Measurements from ENCODE around the gene WDFY4. TPM values are rescaled to one million over a fixed set of nuclear protein-coding genes. Genes with fewer than 3 reads are reported as not detected.

Gene WDFY4
- total RNA-seq, 2 donors from 2014 or later: not detected

GRCh38 chr10:48944171-48944570 is 259.5 kb downstream of the WDFY4 start:
- H3K4me1 Mint-ChIP-seq: peaks cover 3% of the 10 kb centered on the region
- no peak for TF ChIP-seq CTCF (conservative IDR thresholded peaks at IDR 0.05)
- Histone ChIP-seq H3K4me3 (ENCODE audit: low read length) (no peak overlapping the region), H3K9me3 (ENCODE audit: control insufficient read depth, low read length) (no peaks in the 10 kb centered on the region), H3K27ac (ENCODE audit: low read depth, low read length) (no peak overlapping the region), H3K36me3 (ENCODE audit: control insufficient read depth, insufficient read depth, low read length) (no peaks in the 10 kb centered on the region), H3K27me3 (ENCODE audit: control insufficient read depth, insufficient read depth, low read length, poor library complexity, severe bottlenecking) (no peaks in the 10 kb centered on the region), H3K9ac (ENCODE audit: extremely low read depth, low read length, poor library complexity, severe bottlenecking) (no peak overlapping the region), H3K4me1 (ENCODE audit: control insufficient read depth, insufficient read depth, low read length) (no peaks in the 10 kb centered on the region)
- WGBS, 2 experiments (ENCODE audit: insufficient coverage in 1 of 2, insufficient read length in 1 of 2): 93 to 95% methylated on average over 3 of the region's 3 CpGs
- H3K9me3 Mint-ChIP-seq: no peaks in the 10 kb centered on the region
- no peak overlapping the region for H3K27ac Mint-ChIP-seq
- H3K36me3 Mint-ChIP-seq (ENCODE audit: low read depth): no peaks in the 10 kb centered on the region
- no peak overlapping the region for H3K4me3 Mint-ChIP-seq
- DNase-seq: no peak
- H3K27me3 Mint-ChIP-seq (ENCODE audit: insufficient read depth): peaks cover 2% of the 10 kb centered on the region

GRCh38 chr10:48945441-48946130 is 260.9 kb downstream of the WDFY4 start:
- Histone ChIP-seq H3K27me3 (ENCODE audit: control insufficient read depth, insufficient read depth, low read length, poor library complexity, severe bottlenecking) (no peaks in the 10 kb centered on the region), H3K9me3 (ENCODE audit: control insufficient read depth, low read length) (no peaks in the 10 kb centered on the region), H3K27ac (ENCODE audit: low read depth, low read length) (no peak overlapping the region), H3K36me3 (ENCODE audit: control insufficient read depth, insufficient read depth, low read length) (no peaks in the 10 kb centered on the region), H3K9ac (ENCODE audit: extremely low read depth, low read length, poor library complexity, severe bottlenecking) (no peak overlapping the region), H3K4me1 (ENCODE audit: control insufficient read depth, insufficient read depth, low read length) (no peaks in the 10 kb centered on the region), H3K4me3 (ENCODE audit: low read length) (no peak overlapping the region)
- no peak for DNase-seq
- no peak overlapping the region for H3K4me3 Mint-ChIP-seq
- H3K4me1 Mint-ChIP-seq: peaks cover 3% of the 10 kb centered on the region
- no peaks in the 10 kb centered on the region for H3K9me3 Mint-ChIP-seq
- no peak for TF ChIP-seq CTCF (conservative IDR thresholded peaks at IDR 0.05)
- H3K36me3 Mint-ChIP-seq (ENCODE audit: low read depth): no peaks in the 10 kb centered on the region
- no peak overlapping the region for H3K27ac Mint-ChIP-seq
- WGBS, 2 experiments (ENCODE audit: insufficient coverage in 1 of 2, insufficient read length in 1 of 2): 83 to 90% methylated on average over 5 to 6 of the region's 6 CpGs
- H3K27me3 Mint-ChIP-seq (ENCODE audit: insufficient read depth): peaks cover 2% of the 10 kb centered on the region

- no peak for DNase-seq
- Histone ChIP-seq H3K27me3 (ENCODE audit: control insufficient read depth, insufficient read depth, low read length, poor library complexity, severe bottlenecking) (no peaks in the 10 kb centered on the region), H3K36me3 (ENCODE audit: control insufficient read depth, insufficient read depth, low read length) (no peaks in the 10 kb centered on the region), H3K9me3 (ENCODE audit: control insufficient read depth, low read length) (no peaks in the 10 kb centered on the region), H3K27ac (ENCODE audit: low read depth, low read length) (no peak overlapping the region), H3K9ac (ENCODE audit: extremely low read depth, low read length, poor library complexity, severe bottlenecking) (no peak overlapping the region), H3K4me1 (ENCODE audit: control insufficient read depth, insufficient read depth, low read length) (no peaks in the 10 kb centered on the region), H3K4me3 (ENCODE audit: low read length) (no peak overlapping the region)
- Mint-ChIP-seq H3K4me1 (peaks cover 4% of the 10 kb centered on the region), H3K4me3 (no peak overlapping the region), H3K9me3 (no peaks in the 10 kb centered on the region), H3K27me3 (ENCODE audit: insufficient read depth) (peaks cover 2% of the 10 kb centered on the region), H3K27ac (no peak overlapping the region), H3K36me3 (ENCODE audit: low read depth) (no peaks in the 10 kb centered on the region)
- WGBS, 2 experiments (ENCODE audit: insufficient coverage in 1 of 2, insufficient read length in 1 of 2): 88 to 98% methylated on average over 5 of the region's 5 CpGs
- no peak for TF ChIP-seq CTCF (conservative IDR thresholded peaks at IDR 0.05)
Observed at GRCh38 chr10:48946332-48946731, 261.7 kb downstream of the WDFY4 start.

Measured in endodermal cell (in vitro differentiated cells).